NCI-H2196 treated with DMSO at 0.1 percent for 48 hours (cell line): Measurements from ENCODE around the gene GDNF.
"Not testable (repeated sequence)": the region's sequence is repeated elsewhere in the genome, so short reads cannot be mapped to it uniquely, and the experiment has no call there.

Experiments
- DNase-seq: peaks from one replicate; lab custom pipeline; 2025; ENCODE audit not compliant: unreplicated experiment; lab: John Stamatoyannopoulos, UW

The GDNF gene

DNA sequence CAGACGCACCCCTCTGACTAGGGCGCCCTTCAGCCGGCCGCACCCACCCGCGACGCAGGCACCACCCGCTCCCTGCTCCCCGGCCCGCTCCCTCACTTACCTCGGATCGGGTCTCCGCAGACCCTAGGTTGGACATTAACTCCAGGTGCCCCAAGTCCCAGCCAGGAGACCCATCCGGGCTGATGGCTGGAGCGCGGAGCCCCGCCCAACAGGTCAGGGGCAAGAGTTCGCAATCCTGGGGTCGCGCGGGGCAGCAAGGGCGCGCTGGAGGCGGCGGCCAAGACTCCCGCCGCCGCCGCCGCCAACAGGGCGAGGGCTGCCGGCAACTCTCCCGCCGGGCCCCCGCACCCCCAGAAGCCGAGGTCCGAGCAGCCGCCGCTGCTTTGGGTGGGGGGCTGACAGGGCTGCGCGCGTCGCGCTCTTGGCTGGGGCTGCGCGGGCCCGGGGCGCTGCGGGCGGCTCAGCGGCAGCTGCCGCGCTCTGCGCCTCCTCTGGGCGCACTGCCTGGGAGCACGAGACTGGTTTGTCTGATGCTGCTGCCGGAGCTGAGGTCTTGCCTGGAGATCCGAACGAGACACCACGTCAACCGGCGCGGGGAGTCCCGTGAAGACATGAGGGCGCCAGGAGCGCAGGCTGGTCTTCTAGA, at the start of gene GDNF:
Gene GDNF, minus strand, starts transcription at position 635 of the 646 bp plus-strand sequence. CDS start 5,245 bp downstream, outside the sequence.
- peak; percentile 44 for DNase-seq

GRCh38 chr5:37888476-37888875, 48.6 kb upstream of the GDNF start:
- no peak for DNase-seq

DNA sequence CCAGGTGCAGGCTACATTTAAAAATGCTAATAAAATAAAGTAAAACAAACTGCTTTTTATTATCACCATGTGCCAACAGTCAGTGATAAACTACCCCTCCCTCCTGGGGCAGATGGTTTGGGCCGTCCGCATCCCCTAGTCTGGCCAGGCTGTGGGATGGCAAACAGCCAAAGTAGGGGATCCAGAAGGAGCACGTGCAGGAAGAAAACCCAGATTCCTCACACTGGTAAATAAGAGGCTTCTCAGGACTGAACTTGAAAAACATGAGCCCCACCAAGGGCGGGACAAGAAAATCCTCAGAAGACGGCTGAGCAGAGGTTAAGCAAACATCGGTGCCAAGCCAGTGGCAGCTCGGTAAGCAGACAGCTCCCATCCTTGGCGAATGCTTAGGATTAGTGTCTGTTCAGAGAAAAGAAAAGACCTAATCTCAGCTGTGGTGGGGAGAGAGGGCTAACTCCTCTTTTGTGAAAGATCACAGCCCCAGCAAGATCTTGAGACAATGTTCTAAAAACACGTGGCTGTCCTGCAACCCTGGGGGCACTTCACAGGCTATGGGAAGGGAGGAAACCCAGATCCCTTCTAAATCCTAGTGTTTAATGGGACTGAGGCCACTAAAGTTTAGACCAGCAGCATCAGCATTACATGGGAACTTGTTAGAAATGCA, 46.5 kb upstream of the GDNF start:
- DNase-seq: no peak

DNA sequence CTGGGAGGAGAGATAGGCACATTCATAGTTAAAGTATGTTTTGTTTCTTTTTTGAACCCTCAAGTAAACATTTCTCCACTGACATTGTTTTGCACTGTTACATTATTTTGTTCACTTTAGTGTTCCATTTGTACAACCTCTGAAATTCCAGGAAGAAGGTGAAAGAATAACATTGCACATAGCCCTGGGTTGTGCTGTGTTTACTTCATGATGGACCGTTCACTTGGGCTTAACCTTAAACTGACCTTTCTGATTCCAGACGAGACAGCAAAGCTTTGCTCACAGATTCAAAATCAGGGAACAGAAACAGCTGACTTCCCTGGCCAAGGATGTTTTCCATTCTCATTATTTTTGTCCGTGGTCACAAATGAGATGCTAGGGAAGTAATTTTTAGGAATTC, 42.8 kb upstream of the GDNF start:
- no peak for DNase-seq

DNA sequence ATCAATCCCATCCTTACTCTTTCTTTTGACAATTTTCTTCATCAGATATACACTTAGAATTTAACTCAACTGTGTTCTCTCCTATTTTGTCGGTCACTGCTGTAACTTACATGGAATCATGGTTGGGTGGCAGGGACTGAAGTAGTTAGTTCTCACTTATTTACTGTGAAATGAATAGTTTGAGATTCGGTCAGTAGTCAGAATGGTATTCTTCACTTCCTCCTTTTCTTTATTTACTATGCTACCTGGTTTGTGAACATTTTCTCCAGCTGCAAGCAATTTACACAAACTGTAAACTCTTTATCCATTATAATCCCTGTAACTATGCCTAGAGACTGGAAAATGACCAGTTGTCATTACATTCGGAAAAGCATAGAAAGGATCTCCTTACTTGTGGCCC, 41.5 kb upstream of the GDNF start:
- DNase-seq: no peak

GRCh38 chr5:37876943-37877342, 37.1 kb upstream of the GDNF start:
- no peak for DNase-seq

DNA sequence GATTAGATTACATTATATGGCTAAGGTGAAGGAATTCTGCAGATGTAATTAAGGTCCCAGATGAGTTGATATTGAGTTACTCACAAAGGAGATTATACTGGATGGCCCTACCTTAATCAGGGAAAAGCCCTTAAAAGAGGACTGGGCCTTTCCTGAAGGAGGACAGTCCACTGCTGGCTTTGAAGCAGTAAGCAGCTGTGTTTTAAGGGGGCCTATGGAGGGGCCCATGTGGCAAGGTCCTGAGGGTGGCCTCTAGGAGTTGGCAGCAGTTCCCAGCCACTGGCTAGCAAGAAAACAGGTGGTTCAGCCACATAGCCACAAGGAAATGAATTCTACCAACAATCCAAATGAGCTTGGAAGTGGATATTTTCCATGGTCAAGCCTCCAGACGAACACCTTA, 36.4 kb upstream of the GDNF start:
- DNase-seq: no peak

DNA sequence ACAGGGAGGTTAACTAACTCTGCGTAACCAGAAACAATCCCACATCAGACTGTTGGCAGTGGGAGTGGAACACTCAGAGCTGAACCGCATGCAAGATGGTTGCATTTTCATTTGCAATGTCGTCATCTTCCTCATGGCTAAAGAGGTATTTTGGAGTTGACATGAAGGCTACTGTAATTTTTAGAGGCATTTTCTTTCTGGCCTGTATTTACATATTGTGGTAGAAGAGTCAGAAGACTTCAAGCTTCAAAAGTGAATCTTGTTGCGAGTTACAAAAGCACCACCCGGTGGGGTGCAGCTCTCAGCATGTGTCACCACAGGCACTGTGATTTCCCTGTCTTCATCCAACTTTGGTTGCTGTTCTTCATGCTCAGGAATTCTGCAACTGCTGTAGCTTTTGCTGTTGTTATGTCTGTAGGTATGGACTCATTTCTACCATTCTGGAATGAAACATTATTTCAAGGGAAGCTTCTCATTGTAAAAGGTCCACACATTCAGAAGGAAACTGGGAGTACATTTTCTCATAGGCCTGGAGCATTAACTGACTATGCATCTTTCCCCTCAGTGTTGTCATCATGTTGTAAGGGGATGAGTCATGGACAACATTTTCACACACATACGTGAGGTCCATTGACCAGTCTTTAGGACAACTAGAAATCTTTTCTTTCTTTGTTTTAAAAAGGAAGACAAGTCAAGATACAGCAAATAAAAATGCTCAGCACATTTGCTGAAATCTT, 35.4 kb upstream of the GDNF start:
- DNase-seq: no peak

DNA sequence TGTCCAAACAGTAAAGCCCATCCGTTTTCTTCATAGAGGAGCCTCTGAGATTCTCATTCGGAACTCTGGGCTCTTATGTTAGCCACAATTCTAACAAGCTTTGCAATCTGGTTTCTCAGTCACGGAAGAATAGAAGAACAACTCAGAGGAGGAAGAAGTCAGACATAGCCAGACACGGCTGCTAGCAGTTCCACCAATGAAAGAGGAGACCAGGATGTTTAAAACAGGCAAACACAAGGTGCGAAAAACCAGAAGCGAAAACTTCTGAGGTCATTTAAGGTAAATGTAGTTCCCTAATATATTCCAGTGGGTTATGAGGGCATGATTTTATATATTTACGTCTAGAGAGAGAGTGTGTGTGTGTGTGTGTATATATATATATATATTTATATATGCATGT, 34.1 kb upstream of the GDNF start:
- no peak for DNase-seq

DNA sequence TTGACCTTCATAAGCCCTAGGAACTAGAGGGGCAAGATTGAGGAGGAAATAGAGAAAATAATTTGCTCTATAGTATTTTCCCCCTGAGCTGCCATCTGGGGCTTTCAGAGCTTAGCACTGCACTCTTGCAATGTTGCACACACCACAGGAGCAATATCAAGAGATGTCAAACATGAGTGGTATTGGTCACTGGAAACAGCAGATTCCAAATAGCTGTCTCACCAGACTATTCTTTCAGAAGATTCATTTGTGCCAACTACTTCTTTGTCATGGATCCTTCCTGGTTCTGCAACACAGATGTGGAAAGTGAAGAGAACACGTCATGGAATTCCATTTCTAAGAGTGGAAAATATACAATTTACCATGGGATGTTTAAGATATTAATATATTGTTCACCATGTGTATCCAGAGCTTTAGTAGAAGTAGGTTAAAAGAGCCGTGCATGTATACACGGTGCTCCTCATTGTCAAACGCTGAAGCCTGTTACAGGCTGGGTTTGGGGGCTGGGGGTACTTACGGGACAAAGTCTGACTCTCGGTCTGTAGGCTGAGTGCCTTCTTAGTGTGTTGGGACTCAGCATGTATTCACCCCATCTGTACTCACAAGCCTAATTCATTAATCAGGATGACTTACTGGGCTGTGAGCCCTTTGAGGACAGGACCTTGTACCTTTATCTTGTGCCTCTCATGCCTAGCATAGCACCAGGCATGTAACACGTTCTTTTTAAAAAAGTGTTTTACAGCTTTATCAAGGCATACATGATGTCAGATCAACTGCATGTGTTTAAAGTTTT, 31.4 kb upstream of the GDNF start:
- no peak for DNase-seq

- DNase-seq: no peak
Observed at GRCh38 chr5:37869216-37869615, 29.4 kb upstream of the GDNF start.

DNA sequence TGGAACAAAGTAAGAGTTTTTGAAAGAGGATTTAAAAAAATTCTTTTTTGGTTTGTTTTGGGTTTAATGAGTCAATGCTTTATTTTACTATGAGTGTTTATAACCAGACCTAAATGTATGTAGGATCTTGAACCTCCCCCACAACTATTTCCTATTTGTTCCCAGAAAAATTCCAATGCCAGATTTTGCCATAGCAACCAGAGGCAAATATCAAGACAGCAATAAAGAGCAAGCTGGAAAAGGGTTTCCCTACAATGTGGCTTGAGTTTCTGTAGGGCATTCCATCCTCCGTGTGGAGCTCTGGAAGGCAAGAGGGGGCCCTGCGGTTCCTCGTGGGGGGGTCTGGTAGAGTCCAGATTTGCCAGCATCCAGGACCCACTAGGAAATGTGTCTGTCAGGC, 27.8 kb upstream of the GDNF start:
- no peak for DNase-seq

DNA sequence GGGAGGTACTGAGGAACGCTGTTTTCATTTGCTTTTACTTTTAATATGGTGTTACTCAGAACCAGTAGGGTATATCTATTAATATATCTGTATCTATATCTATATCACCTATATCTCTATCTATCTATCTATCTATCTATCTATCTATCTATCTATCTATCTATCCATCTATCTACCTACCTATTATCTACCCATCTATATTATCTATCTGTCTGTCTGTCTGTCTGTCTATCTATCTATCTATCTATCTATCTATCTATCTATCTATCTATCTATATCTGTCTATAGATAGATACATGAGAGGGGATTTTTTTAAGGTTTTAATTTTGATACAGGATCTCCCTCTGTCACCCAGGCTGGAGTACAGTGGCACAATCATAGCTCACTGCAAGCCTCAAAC, 23.1 kb upstream of the GDNF start:
- DNase-seq: not testable (repeated sequence)

- DNase-seq: no peak
Observed at GRCh38 chr5:37860206-37860605, 20.4 kb upstream of the GDNF start.

GRCh38 chr5:37859805-37860204, 20.0 kb upstream of the GDNF start:
- no peak for DNase-seq

DNA sequence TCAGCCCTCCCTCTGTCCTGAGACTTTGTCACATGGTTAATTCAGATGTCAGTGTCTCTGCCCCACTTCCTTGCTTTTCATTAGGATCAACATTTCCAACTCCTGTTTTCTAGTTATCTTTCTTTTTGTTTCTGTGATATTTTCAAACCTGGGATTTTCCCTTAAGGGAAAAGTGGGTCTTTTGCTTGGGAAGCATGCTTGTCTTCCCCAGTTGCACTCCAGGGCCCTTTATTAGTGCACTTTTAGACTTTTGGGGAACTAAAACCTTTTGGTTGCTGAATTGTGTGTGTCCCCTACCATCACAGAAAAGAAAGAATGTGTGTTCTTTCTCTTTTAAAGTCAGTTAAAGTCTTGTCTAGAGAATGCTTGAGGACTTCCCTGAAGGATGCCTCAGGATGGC, 18.4 kb upstream of the GDNF start:
- DNase-seq: no peak

- no peak for DNase-seq
Observed at GRCh38 chr5:37857696-37858095, 17.9 kb upstream of the GDNF start.

DNA sequence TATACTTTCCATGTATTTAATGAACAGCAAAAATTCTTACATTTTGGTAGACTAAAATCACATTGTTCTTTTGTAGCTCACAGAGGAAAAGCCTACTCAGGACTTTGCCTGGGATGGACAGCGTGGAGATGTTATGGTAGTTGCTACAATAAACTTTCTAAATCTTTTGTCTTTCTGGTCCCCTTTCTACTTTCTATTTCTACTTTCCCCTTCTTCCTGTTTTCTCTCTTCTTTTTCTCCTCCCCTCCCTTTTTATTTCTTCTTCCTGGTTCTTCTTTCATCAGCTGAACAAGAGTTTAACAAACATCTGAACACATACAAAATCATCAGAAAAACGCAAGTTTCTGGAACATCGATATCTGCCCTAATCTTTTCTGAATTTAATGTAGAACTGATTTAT, 15.6 kb upstream of the GDNF start:
- DNase-seq: no peak

- no peak for DNase-seq
Observed at GRCh38 chr5:37851305-37851704, 11.5 kb upstream of the GDNF start.

DNA sequence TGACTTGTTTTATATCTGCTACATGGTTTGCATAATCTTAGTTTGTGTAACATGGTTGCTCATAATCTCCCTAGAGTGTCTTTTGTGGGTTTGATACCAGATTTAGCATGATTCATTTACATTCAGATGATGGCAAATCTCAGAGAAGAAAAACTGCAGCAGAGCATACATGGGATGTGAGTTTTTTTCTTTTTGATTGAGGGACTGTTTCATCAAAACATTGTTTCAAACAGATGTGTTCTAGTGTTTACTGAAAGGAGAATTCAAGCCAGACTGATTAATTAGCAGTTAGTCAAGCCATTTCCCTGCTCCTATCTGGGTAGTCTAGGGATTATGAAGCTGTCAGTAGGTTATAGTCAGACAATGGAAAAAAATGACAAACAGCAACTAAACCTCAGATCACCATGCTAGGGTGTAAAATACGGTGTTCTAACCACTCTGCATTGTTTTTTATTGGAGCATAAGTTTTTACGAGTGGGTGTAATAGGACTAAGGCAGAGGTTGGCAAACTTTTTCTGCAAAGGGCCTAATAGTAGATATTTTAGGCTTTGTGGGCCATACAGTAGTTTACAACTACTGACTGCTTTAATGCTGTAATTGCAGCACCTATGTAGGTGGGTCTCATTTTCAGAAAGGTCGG, 10.5 kb upstream of the GDNF start:
- DNase-seq: no peak

DNA sequence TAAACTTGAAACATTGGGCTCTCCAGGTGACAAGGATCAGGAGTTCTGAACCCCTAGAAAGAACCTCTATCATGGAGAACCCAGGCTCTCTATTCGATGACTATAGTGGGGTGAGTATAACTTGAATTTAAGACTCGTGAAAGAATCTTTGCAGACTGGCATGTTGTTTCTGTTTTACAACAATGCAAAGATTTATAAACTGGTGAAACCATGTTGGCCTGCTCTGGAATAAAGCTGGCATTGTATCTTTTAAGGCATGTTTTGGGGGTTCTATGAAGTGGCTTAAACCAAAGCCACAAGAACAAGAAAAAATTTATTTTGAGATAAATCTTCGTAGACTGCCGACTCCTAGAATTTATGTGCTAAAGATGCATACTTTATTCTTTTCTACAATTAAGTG, 9.8 kb upstream of the GDNF start:
- DNase-seq: no peak
